Measurements from ENCODE around the gene PRSS2.

DNA sequence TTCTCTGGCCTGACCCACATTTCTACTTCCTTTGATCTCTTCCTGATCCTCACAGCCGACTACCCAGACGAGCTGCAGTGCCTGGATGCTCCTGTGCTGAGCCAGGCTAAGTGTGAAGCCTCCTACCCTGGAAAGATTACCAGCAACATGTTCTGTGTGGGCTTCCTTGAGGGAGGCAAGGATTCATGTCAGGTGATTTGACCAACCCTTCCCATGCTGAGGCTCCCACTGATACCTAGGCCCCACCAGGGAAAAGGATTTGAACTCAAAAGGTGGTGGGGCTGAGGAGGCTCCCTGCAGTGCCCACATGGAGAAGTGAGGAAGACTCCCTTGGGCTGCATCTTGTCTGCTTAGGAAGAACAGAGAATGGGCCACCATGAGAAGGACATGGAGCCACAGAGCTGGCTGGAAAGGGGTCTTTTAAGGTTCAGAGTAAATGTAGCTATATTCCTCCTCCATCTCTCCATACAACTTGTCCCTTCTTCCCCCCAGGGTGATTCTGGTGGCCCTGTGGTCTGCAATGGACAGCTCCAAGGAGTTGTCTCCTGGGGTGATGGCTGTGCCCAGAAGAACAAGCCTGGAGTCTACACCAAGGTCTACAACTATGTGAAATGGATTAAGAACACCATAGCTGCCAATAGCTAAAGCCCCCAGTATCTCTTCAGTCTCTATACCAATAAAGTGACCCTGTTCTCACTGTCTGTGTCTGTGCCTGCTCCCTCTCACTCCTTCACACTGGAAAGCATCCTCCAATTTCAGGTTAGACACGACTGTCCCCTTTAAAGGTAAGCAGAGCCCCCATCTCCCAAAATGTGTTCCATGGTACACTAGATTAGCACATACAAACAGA is 18.2 kb upstream of the PRSS2 start:
- TF ChIP-seq EZH2phosphoT487 (IDR thresholded peaks at IDR 0.05; ENCODE audit: low read depth) = no peak
- TF ChIP-seq, protein P1, sequence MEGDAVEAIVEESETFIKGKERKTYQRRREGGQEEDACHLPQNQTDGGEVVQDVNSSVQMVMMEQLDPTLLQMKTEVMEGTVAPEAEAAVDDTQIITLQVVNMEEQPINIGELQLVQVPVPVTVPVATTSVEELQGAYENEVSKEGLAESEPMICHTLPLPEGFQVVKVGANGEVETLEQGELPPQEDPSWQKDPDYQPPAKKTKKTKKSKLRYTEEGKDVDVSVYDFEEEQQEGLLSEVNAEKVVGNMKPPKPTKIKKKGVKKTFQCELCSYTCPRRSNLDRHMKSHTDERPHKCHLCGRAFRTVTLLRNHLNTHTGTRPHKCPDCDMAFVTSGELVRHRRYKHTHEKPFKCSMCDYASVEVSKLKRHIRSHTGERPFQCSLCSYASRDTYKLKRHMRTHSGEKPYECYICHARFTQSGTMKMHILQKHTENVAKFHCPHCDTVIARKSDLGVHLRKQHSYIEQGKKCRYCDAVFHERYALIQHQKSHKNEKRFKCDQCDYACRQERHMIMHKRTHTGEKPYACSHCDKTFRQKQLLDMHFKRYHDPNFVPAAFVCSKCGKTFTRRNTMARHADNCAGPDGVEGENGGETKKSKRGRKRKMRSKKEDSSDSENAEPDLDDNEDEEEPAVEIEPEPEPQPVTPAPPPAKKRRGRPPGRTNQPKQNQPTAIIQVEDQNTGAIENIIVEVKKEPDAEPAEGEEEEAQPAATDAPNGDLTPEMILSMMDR (IDR thresholded peaks at IDR 0.05; ENCODE audit: low read depth, low read length) = no peak

Measured in OCI-LY3 (cell line).